Hepatocyte (in vitro differentiated cells): Measurements from ENCODE around the gene HHAT. TPM values are rescaled to one million over a fixed set of nuclear protein-coding genes. Genes with fewer than 3 reads are reported as not detected.
"Not testable (repeated sequence)": the region's sequence is repeated elsewhere in the genome, so short reads cannot be mapped to it uniquely, and the experiment has no call there.

Experiments used
- DNase-seq: peaks from one replicate; pipeline ENCODE4 v3.0.0-alpha.2; 2016; ENCODE audit warnings: low spot score
- H2AFZ ChIP-seq: fragments of 200-600 bp; sonication (generic); 2 replicates; pipeline ENCODE4 v1.6.0; 2016; ENCODE audit warnings: antibody characterized with exemption, mild to moderate bottlenecking
- H3K27ac ChIP-seq: fragments of 200-600 bp; sonication (generic); 2 replicates; pipeline ENCODE4 v1.5.1; 2016; ENCODE audit warnings: mild to moderate bottlenecking
- H3K27me3 ChIP-seq: fragments of 200-600 bp; sonication (generic); 2 replicates; pipeline ENCODE4 v1.6.1; 2016
- H3K36me3 ChIP-seq: fragments of 200-600 bp; sonication (generic); replicated peaks from 2 replicates; pipeline ENCODE4 v1.5.1; 2016; ENCODE audit warnings: low read depth; ENCODE audit not compliant: insufficient read depth
- H3K4me1 ChIP-seq: fragments of 200-600 bp; sonication (generic); 2 replicates; pipeline ENCODE4 v1.5.1; 2016; ENCODE audit warnings: mild to moderate bottlenecking, moderate library complexity; ENCODE audit not compliant: insufficient read depth
- H3K4me2 ChIP-seq: fragments of 200-600 bp; sonication (generic); 2 replicates; pipeline ENCODE4 v1.6.0; 2016
- H3K4me3 ChIP-seq: fragments of 200-600 bp; sonication (generic); 2 replicates; pipeline ENCODE4 v1.5.1; 2016; ENCODE audit warnings: mild to moderate bottlenecking
- H3K79me2 ChIP-seq: fragments of 200-600 bp; sonication (generic); 2 replicates; pipeline ENCODE4 v1.6.0; 2017; ENCODE audit warnings: mild to moderate bottlenecking
- H3K9me2 ChIP-seq: fragments of 200-600 bp; sonication (generic); replicated peaks from 2 replicates; pipeline ENCODE4 v1.6.0; 2017; ENCODE audit warnings: mild to moderate bottlenecking; ENCODE audit not compliant: insufficient read depth
- H3K9me3 ChIP-seq: fragments of 200-600 bp; sonication (generic); 2 replicates; pipeline ENCODE4 v1.5.1; 2016; ENCODE audit warnings: low read depth, mild to moderate bottlenecking
- H4K20me1 ChIP-seq: fragments of 200-600 bp; sonication (generic); 2 replicates; pipeline ENCODE4 v1.6.0; 2016; ENCODE audit warnings: mild to moderate bottlenecking; ENCODE audit not compliant: insufficient read depth, poor library complexity, severe bottlenecking
- EZH2 ChIP-seq: fragments of 200-600 bp; sonication (generic); IDR thresholded peaks from 2 replicates; pipeline ENCODE4 v1.6.1; 2016; ENCODE audit warnings: antibody characterized with exemption, mild to moderate bottlenecking, borderline replicate concordance
- EZH2phosphoT487 ChIP-seq: fragments of 200-600 bp; sonication (generic); IDR thresholded peaks from one replicate; pipeline ENCODE4 v1.6.1; 2018; ENCODE audit warnings: antibody characterized with exemption, mild to moderate bottlenecking, low read depth, moderate library complexity; ENCODE audit not compliant: unreplicated experiment, severe bottlenecking
- WGBS: methylation state at CpG from one replicate; pipeline ENCODE4 v1.1.6; 2016; ENCODE audit warnings: low lambda C conversion rate; ENCODE audit errors: missing lambda C conversion rate; 5-methylcytosine and 5-hydroxymethylcytosine counted together
- polyA plus RNA-seq: library from polyadenylated mRNA; unstranded; fragments of >200 nt; fragmentation: Nextera tagmentation; extraction: Ambion mirVana; gene quantifications from 2 replicates; pipeline ENCODE4 v1.2.1, GENCODE V29; 2016
- total RNA-seq: library from RNA; depleted of rRNA; stranded (reverse); fragments of >200 nt; gene quantifications from 2 replicates; pipeline ENCODE4 v1.2.3, GENCODE V29; 2014
- TF ChIP-seq, protein P1 (sequence below): fragments of 200-600 bp; sonication (generic); IDR thresholded peaks from 2 replicates; pipeline ENCODE4 v1.5.1; 2016; ENCODE audit warnings: antibody characterized with exemption, mild to moderate bottlenecking; ENCODE audit not compliant: poor library complexity

Gene HHAT
- total and polyA plus RNA-seq, 2 experiments from 2014 or later = 5.3 to 6.3 TPM

DNA sequence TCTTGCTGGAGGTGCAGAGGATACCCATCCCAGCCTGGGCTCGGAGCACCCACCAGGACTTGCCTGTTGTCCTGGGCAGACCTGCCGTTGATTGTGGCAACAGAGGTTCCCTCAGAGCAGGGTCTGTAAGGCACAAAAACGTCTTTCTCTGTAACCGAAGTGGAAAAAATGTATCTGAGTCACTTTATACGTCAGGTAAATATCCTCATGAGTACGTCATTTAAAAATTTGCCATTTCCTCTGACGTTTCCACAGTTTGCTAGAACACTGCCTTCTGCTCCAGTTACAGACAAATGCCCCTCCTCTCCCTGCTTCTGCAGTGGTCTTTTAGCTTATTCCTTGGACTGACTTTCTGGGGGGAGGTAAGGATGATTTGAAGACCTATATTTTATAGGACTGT, 326.8 kb downstream of the HHAT start:
- no peaks in the 10 kb centered on the region for H3K9me3 ChIP-seq
- no peaks in the 10 kb centered on the region for H3K9me2 ChIP-seq
- H4K20me1 ChIP-seq = no peaks in the 10 kb centered on the region
- 74% methylated on average over 7 of the region's 7 CpGs for WGBS
- H3K27ac ChIP-seq = no peak overlapping the region
- H3K79me2 ChIP-seq = no peaks in the 10 kb centered on the region
- H3K4me1 ChIP-seq = no peaks in the 10 kb centered on the region
- H2AFZ ChIP-seq = no peak overlapping the region
- no peak overlapping the region for H3K4me3 ChIP-seq
- no peak for DNase-seq
- no peak for TF ChIP-seq EZH2
- TF ChIP-seq, protein P1, sequence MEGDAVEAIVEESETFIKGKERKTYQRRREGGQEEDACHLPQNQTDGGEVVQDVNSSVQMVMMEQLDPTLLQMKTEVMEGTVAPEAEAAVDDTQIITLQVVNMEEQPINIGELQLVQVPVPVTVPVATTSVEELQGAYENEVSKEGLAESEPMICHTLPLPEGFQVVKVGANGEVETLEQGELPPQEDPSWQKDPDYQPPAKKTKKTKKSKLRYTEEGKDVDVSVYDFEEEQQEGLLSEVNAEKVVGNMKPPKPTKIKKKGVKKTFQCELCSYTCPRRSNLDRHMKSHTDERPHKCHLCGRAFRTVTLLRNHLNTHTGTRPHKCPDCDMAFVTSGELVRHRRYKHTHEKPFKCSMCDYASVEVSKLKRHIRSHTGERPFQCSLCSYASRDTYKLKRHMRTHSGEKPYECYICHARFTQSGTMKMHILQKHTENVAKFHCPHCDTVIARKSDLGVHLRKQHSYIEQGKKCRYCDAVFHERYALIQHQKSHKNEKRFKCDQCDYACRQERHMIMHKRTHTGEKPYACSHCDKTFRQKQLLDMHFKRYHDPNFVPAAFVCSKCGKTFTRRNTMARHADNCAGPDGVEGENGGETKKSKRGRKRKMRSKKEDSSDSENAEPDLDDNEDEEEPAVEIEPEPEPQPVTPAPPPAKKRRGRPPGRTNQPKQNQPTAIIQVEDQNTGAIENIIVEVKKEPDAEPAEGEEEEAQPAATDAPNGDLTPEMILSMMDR = no peak
- TF ChIP-seq EZH2phosphoT487 = no peak
- no peak overlapping the region for H3K4me2 ChIP-seq
- peaks cover 7% of the 10 kb centered on the region for H3K27me3 ChIP-seq
- no peaks in the 10 kb centered on the region for H3K36me3 ChIP-seq

DNA sequence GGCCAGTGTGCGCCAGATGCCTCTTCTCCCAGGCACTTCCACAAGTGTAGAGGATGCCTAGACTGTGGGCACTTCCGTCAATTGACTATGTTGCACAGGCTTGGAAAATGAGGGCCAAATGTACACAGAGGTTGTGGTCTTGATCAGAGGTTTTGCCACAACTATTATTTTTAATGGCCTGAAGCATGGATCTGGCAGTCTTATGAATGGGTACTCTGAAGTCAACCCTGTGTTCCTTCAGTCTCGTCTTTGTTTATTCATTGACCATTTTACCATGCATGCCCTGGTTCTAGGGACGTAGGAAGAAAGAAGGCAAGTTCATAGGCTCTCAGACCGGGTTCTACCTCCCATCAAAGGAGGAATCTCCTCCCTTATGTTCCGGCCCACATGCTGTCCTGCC, 329.1 kb downstream of the HHAT start:
- H3K9me3 ChIP-seq = no peaks in the 10 kb centered on the region
- H4K20me1 ChIP-seq = no peaks in the 10 kb centered on the region
- no peak overlapping the region for H3K27ac ChIP-seq
- TF ChIP-seq, protein P1 = no peak
- TF ChIP-seq EZH2 (no peak), EZH2phosphoT487 (no peak)
- no peak overlapping the region for H2AFZ ChIP-seq
- no peak overlapping the region for H3K4me3 ChIP-seq
- no peak for DNase-seq
- 88% methylated on average over 6 of the region's 6 CpGs for WGBS
- peaks cover 11% of the 10 kb centered on the region for H3K27me3 ChIP-seq
- no peaks in the 10 kb centered on the region for H3K9me2 ChIP-seq
- no peaks in the 10 kb centered on the region for H3K79me2 ChIP-seq
- H3K4me1 ChIP-seq = no peaks in the 10 kb centered on the region
- no peaks in the 10 kb centered on the region for H3K36me3 ChIP-seq
- no peak overlapping the region for H3K4me2 ChIP-seq

DNA sequence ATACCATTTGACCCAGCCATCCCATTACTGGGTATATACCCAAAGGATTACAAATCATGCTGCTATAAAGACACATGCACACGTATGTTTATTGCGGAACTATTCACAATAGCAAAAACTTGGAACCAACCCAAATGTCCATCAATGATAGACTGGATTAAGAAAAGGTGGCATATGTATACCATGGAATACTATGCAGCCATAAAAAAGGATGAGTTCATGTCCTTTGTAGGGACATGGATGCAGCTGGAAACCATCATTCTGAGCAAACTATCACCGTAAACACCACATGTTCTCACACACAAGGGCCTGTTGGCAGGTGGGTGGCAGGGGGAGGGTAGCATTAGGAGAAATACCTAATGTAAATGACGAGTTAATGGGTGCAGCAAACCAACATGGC, 332.8 kb downstream of the HHAT start:
- H3K36me3 ChIP-seq, H3K9me3 ChIP-seq, H2AFZ ChIP-seq, H4K20me1 ChIP-seq, H3K9me2 ChIP-seq, DNase-seq, H3K4me3 ChIP-seq, H3K4me1 ChIP-seq, H3K27ac ChIP-seq, H3K4me2 ChIP-seq, H3K79me2 ChIP-seq: not testable (repeated sequence)
- WGBS = 97% methylated on average over 4 of the region's 4 CpGs
- H3K27me3 ChIP-seq = peaks cover 14% of the 10 kb centered on the region

DNA sequence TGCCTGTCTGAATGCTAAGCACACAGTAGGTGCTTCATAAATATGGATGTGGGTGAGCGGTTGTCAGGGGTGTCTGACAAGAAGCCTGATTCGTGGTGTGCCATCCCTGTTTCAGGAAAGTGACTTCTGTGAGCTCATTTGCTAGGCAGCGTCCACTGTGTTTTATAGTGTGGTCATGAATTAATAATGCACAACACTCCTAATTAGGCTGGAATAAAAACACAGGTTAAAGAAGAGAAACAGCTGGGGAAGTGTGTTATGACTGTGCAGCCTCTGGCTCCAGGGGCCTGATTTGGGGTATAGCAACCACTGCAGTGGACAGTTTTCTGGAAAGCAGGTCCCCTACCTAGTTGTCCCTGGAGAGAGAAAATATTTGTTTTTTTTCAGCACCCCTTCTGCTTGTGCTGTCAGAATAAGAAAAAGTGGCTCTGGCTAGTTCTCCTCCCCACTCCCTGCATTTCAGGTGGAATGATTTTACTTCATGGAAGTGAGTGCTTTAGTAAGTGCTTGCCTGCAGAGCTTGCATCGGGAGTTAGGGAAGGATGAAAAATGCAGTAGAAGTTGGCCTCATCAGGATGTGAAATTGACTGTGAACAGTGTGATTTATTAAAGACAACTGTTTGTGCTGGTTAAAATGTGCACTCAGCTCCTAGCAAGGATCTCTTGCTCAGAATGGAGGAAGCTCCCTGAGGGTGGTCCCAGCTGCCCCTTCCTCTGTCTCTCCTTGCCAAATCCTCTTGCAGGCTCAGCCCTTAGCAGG, 333.8 kb downstream of the HHAT start:
- H3K4me2 ChIP-seq = no peak overlapping the region
- H3K4me3 ChIP-seq = no peak overlapping the region
- peaks cover 10% of the 10 kb centered on the region for H3K27me3 ChIP-seq
- H3K79me2 ChIP-seq = no peaks in the 10 kb centered on the region
- WGBS = 77% methylated on average over 4 of the region's 4 CpGs
- H3K36me3 ChIP-seq = no peaks in the 10 kb centered on the region
- H3K4me1 ChIP-seq = no peaks in the 10 kb centered on the region
- H3K9me3 ChIP-seq = no peaks in the 10 kb centered on the region
- H2AFZ ChIP-seq = no peak overlapping the region
- TF ChIP-seq EZH2phosphoT487 (no peak), EZH2 (no peak)
- TF ChIP-seq, protein P1 = no peak
- H3K27ac ChIP-seq = no peak overlapping the region
- no peaks in the 10 kb centered on the region for H3K9me2 ChIP-seq
- DNase-seq = no peak
- no peaks in the 10 kb centered on the region for H4K20me1 ChIP-seq
